PC-3 (cell line): ENCODE results near the gene EPHA7.

Experiments
- EZH2 ChIP-seq: fragments of 300-600 bp; sonication (generic); IDR thresholded peaks from one replicate; pipeline ENCODE4 v1.6.1; 2017; ENCODE audit warnings: antibody characterized with exemption, mild to moderate bottlenecking, low read length; ENCODE audit not compliant: unreplicated experiment
- EZH2phosphoT487 ChIP-seq: fragments of 300-600 bp; sonication (generic); IDR thresholded peaks from 2 replicates; pipeline ENCODE4 v1.6.1; 2018; ENCODE audit warnings: mild to moderate bottlenecking, antibody characterized with exemption, low read length, borderline replicate concordance
- TF ChIP-seq, protein P1 (sequence below): fragments of 300-600 bp; sonication (generic); conservative IDR thresholded peaks from 2 replicates; pipeline ENCODE4 v1.5.1; 2017; ENCODE audit warnings: antibody characterized with exemption, low read depth, mild to moderate bottlenecking, low read length

- TF ChIP-seq, protein P1, sequence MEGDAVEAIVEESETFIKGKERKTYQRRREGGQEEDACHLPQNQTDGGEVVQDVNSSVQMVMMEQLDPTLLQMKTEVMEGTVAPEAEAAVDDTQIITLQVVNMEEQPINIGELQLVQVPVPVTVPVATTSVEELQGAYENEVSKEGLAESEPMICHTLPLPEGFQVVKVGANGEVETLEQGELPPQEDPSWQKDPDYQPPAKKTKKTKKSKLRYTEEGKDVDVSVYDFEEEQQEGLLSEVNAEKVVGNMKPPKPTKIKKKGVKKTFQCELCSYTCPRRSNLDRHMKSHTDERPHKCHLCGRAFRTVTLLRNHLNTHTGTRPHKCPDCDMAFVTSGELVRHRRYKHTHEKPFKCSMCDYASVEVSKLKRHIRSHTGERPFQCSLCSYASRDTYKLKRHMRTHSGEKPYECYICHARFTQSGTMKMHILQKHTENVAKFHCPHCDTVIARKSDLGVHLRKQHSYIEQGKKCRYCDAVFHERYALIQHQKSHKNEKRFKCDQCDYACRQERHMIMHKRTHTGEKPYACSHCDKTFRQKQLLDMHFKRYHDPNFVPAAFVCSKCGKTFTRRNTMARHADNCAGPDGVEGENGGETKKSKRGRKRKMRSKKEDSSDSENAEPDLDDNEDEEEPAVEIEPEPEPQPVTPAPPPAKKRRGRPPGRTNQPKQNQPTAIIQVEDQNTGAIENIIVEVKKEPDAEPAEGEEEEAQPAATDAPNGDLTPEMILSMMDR, result no peak
- TF ChIP-seq EZH2, result no peak
- TF ChIP-seq EZH2phosphoT487, result no peak
Measured at GRCh38 chr6:93218096-93218495, 201.3 kb downstream of the EPHA7 start.
